GM23338 (cell line): ENCODE results near the gene CT47C1. TPM values are rescaled to one million over a fixed set of nuclear protein-coding genes. Genes with fewer than 3 reads are reported as not detected.

Experiments used
- polyA plus RNA-seq: library from polyadenylated mRNA; unstranded; fragments of >200 nt; fragmentation: Nextera tagmentation; extraction: Ambion mirVana; gene quantifications from 2 replicates; pipeline ENCODE4 v1.2.1, GENCODE V29; 2016
- total RNA-seq: library from RNA; depleted of rRNA; stranded (reverse); fragments of >200 nt; shearing (Covaris generic); gene quantifications from 2 replicates; pipeline ENCODE4 v1.2.3, GENCODE V29; 2014; rRNA removed

Gene CT47C1
- total and polyA plus RNA-seq, 2 experiments from 2014 or later, result not detected

Other genes starting within 250 kb of the CT47C1 start
- 0.08 and 0.38 TPM in 2 replicates for gene ZCCHC12, start 249.2 kb upstream of the CT47C1 start, total RNA-seq
- gene ZCCHC12, start 249.2 kb upstream of the CT47C1 start, polyA plus RNA-seq, result 0.32 and 0.70 TPM in 2 replicates
- 0.10 and 0.12 TPM in 2 replicates for gene LONRF3, start 98.4 kb upstream of the CT47C1 start, total RNA-seq
- gene LONRF3, start 98.4 kb upstream of the CT47C1 start, polyA plus RNA-seq, result not detected in 2 replicates
- gene KIAA1210, start 54.8 kb downstream of the CT47C1 start, total RNA-seq, result not detected in 2 replicates
- gene KIAA1210, start 54.8 kb downstream of the CT47C1 start, polyA plus RNA-seq, result not detected in 2 replicates
- gene PGRMC1, start 163.3 kb downstream of the CT47C1 start, total RNA-seq, result 370 and 380 TPM in 2 replicates
- 219 and 235 TPM in 2 replicates for gene PGRMC1, start 163.3 kb downstream of the CT47C1 start, polyA plus RNA-seq